Natural killer cell treated with Interleukin-12 subunit alpha and Interleukin-12 subunit beta and Interleukin-15 and Interleukin-18, amount 100 ng/mL, for 72 hours (primary cell): ENCODE measurements around the gene GRWD1. TPM values are rescaled to one million over a fixed set of nuclear protein-coding genes. Genes with fewer than 3 reads are reported as not detected.

Source experiments
- total RNA-seq, 2 donors: library from RNA; stranded (reverse); gene quantifications; one replicate each; pipeline ENCODE4 v1.2.3, GENCODE V29; 2022

The GRWD1 gene
- total RNA-seq, 2 donors from 2014 or later: 60.6 to 104 TPM

Other genes starting within 250 kb of the GRWD1 start
- 100 to 1,000 TPM; 172 to 176 TPM for gene CARD8, start 190.1 kb upstream of the GRWD1 start, total RNA-seq
- gene ZNF114, start 175.9 kb upstream of the GRWD1 start, total RNA-seq: under 1 TPM in 1 of 2 donors, not detected in 1; 0.64 TPM
- gene EMP3, start 120.4 kb upstream of the GRWD1 start, total RNA-seq: 100 to 1,000 TPM in 1 of 2 donors, 10 to 100 TPM in 1; 99.4 to 157 TPM
- 10 to 100 TPM in 1 of 2 donors, 1 to 10 TPM in 1; 6.9 to 25.5 TPM for gene TMEM143, start 82.0 kb upstream of the GRWD1 start, total RNA-seq
- gene SYNGR4, start 81.6 kb upstream of the GRWD1 start, total RNA-seq: under 1 TPM in 1 of 2 donors, not detected in 1; 0.45 TPM
- gene KDELR1, start 54.4 kb upstream of the GRWD1 start, total RNA-seq: 10 to 100 TPM; 64.4 to 80.9 TPM
- under 1 TPM; 0.14 to 0.42 TPM for gene GRIN2D, start 52.3 kb upstream of the GRWD1 start, total RNA-seq
- 1 to 10 TPM; 2.1 to 4.6 TPM for gene KCNJ14, start 9.6 kb downstream of the GRWD1 start, total RNA-seq
- 10 to 100 TPM; 66.4 to 66.9 TPM for gene CYTH2, start 23.4 kb downstream of the GRWD1 start, total RNA-seq
- 1 to 10 TPM in 1 of 2 donors, under 1 TPM in 1; 0.40 to 1.3 TPM for gene LMTK3, start 65.9 kb downstream of the GRWD1 start, total RNA-seq
- gene SULT2B1, start 106.2 kb downstream of the GRWD1 start, total RNA-seq: not detected
- gene SPACA4, start 160.8 kb downstream of the GRWD1 start, total RNA-seq: not detected
- gene FAM83E, start 169.1 kb downstream of the GRWD1 start, total RNA-seq: 10 to 100 TPM in 1 of 2 donors, 1 to 10 TPM in 1; 3.5 to 13.7 TPM
- gene RPL18, start 173.2 kb downstream of the GRWD1 start, total RNA-seq: 1,000 to 10,000 TPM; 1,029 to 1,552 TPM
- gene SPHK2, start 173.5 kb downstream of the GRWD1 start, total RNA-seq: 10 to 100 TPM; 37.9 to 71.4 TPM
- 1 to 10 TPM; 3.8 to 3.9 TPM for gene DBP, start 191.4 kb downstream of the GRWD1 start, total RNA-seq
- 1 to 10 TPM; 4.7 to 4.9 TPM for gene CA11, start 200.2 kb downstream of the GRWD1 start, total RNA-seq
- under 1 TPM; 0.21 to 0.28 TPM for gene NTN5, start 227.0 kb downstream of the GRWD1 start, total RNA-seq
- not detected for gene FUT2, start 250.0 kb downstream of the GRWD1 start, total RNA-seq